Liver (tissue), 9 donors: Measurements from ENCODE around the gene RHOD. TPM values are rescaled to one million over a fixed set of nuclear protein-coding genes. Genes with fewer than 3 reads are reported as not detected.

Experiments used
- DNase-seq: peaks from one replicate; pipeline ENCODE4 v3.0.0-alpha.2; 2017; ENCODE audit warnings: low spot score
- H3K27ac ChIP-seq, 2 donors: one replicate each; pipeline ENCODE4 v1.7.0; 2013; ENCODE audit warnings: inconsistent platforms in 2 of 2, low read length in 2 of 2, control low read depth in 1 of 2, low read depth in 1 of 2, mild to moderate bottlenecking in 1 of 2
- H3K27me3 ChIP-seq, 4 donors: one replicate each; pipeline versions ENCODE4 v1.6.1 to v1.7.0; 2013; ENCODE audit warnings: low read length in 3 of 4, inconsistent platforms in 1 of 4, mild to moderate bottlenecking in 1 of 4, moderate library complexity in 1 of 4; ENCODE audit not compliant: control insufficient read depth in 4 of 4, insufficient read depth in 4 of 4
- H3K36me3 ChIP-seq, 4 donors: one replicate each; pipeline versions ENCODE4 v1.6.1 to v1.7.0; 2013; ENCODE audit warnings: low read length in 3 of 4, mild to moderate bottlenecking in 3 of 4, low read depth in 1 of 4, moderate library complexity in 1 of 4; ENCODE audit not compliant: control insufficient read depth in 4 of 4, insufficient read depth in 3 of 4
- H3K4me1 ChIP-seq, 4 donors: one replicate each; pipeline versions ENCODE4 v1.6.1 to v1.7.0; 2013; ENCODE audit warnings: low read length in 3 of 4, mild to moderate bottlenecking in 3 of 4, moderate library complexity in 1 of 4; ENCODE audit not compliant: control insufficient read depth in 4 of 4, insufficient read depth in 4 of 4
- H3K4me3 ChIP-seq, 3 donors: one replicate each; pipeline versions ENCODE4 v1.6.1 to v1.7.0; 2013; ENCODE audit warnings: low read length in 3 of 3, control low read depth in 1 of 3, low read depth in 1 of 3, mild to moderate bottlenecking in 1 of 3
- H3K9ac ChIP-seq, 2 donors: one replicate each; pipeline ENCODE4 v1.7.0; 2013; ENCODE audit warnings: low read length in 2 of 2, mild to moderate bottlenecking in 2 of 2, moderate library complexity in 2 of 2, control low read depth in 1 of 2, low read depth in 1 of 2
- H3K9me3 ChIP-seq, 4 donors: one replicate each; pipeline versions ENCODE4 v1.6.1 to v1.7.0; 2013; ENCODE audit warnings: low read length in 3 of 4; ENCODE audit not compliant: control insufficient read depth in 4 of 4
- ATF3 ChIP-seq: IDR thresholded peaks from 2 replicates; pipeline ENCODE4 v1.6.1; 2016; ENCODE audit warnings: antibody characterized with exemption
- EGR1 ChIP-seq, 2 donors: IDR thresholded peaks; 2 replicates each; pipeline ENCODE4 v1.6.1; 2016 to 2018; ENCODE audit warnings: antibody characterized with exemption in 2 of 2, low read depth in 2 of 2
- FOXA1 ChIP-seq: IDR thresholded peaks from 2 replicates; pipeline ENCODE4 v1.6.1; 2016; ENCODE audit warnings: antibody characterized with exemption
- FOXA2 ChIP-seq: IDR thresholded peaks from 2 replicates; pipeline ENCODE4 v1.6.1; 2016; ENCODE audit warnings: antibody characterized with exemption
- GABPA ChIP-seq, 2 donors: IDR thresholded peaks in 1 of 2; conservative IDR thresholded peaks in 1 of 2; 2 replicates each; pipeline ENCODE4 v1.6.1; 2016; ENCODE audit warnings: antibody characterized with exemption in 2 of 2, mild to moderate bottlenecking in 1 of 2, moderate library complexity in 1 of 2
- HNF4A ChIP-seq, 2 donors: conservative IDR thresholded peaks; 2 replicates each; pipeline ENCODE4 v1.6.1; 2016; ENCODE audit warnings: antibody characterized with exemption in 2 of 2, mild to moderate bottlenecking in 2 of 2
- HNF4G ChIP-seq: IDR thresholded peaks from 2 replicates; pipeline ENCODE4 v1.6.1; 2016; ENCODE audit warnings: antibody characterized with exemption
- JUND ChIP-seq, 2 donors: IDR thresholded peaks; 2 replicates each; pipeline ENCODE4 v1.6.1; 2016; ENCODE audit warnings: antibody characterized with exemption in 2 of 2
- NR2F2 ChIP-seq: IDR thresholded peaks from 2 replicates; pipeline ENCODE4 v1.6.1; 2016; ENCODE audit warnings: antibody characterized with exemption
- RAD21 ChIP-seq, 2 donors: IDR thresholded peaks; 2 replicates each; pipeline ENCODE4 v1.6.1; 2016; ENCODE audit warnings: antibody characterized with exemption in 2 of 2, mild to moderate bottlenecking in 2 of 2
- RXRA ChIP-seq, 2 donors: IDR thresholded peaks; 2 replicates each; pipeline ENCODE4 v1.6.1; 2017 to 2018; ENCODE audit warnings: antibody characterized with exemption in 2 of 2, mild to moderate bottlenecking in 1 of 2
- SP1 ChIP-seq: IDR thresholded peaks from 2 replicates; pipeline ENCODE4 v1.6.1; 2018; ENCODE audit warnings: antibody characterized with exemption, mild to moderate bottlenecking
- TAF1 ChIP-seq: conservative IDR thresholded peaks from 2 replicates; pipeline ENCODE4 v1.6.1; 2016; ENCODE audit warnings: antibody characterized with exemption, mild to moderate bottlenecking
- YY1 ChIP-seq: IDR thresholded peaks from 2 replicates; pipeline ENCODE4 v1.6.1; 2016; ENCODE audit warnings: antibody characterized with exemption, mild to moderate bottlenecking
- ZBTB33 ChIP-seq: IDR thresholded peaks from 2 replicates; pipeline ENCODE4 v1.6.1; 2016; ENCODE audit warnings: antibody characterized with exemption
- WGBS: extraction: QIAGEN DNeasy Blood & Tissue Kit; methylation state at CpG from one replicate; pipeline ENCODE4 v1.1.7; 2013; 5-methylcytosine and 5-hydroxymethylcytosine counted together
- polyA plus RNA-seq, 2 donors: library from polyadenylated mRNA; stranded (reverse) in 1 of 2; unstranded in 1 of 2; fragments of 200-250 nt in 1 of 2; fragments of >200 nt in 1 of 2; fragmentation: Nextera tagmentation in 1 of 2; extraction: Ambion mirVana in 1 of 2; gene quantifications; one replicate each; pipeline versions ENCODE4 v1.2.1 to v1.2.3, GENCODE V29; 2013 to 2015
- total RNA-seq, 2 donors: library from RNA; depleted of rRNA; stranded (reverse); fragments of >200 nt; gene quantifications; one replicate each; pipeline ENCODE4 v1.2.3, GENCODE V29; 2014
- TF ChIP-seq, protein P1 (sequence below): IDR thresholded peaks from 2 replicates; pipeline ENCODE4 v1.6.1; 2016; ENCODE audit warnings: antibody characterized with exemption, mild to moderate bottlenecking
- TF ChIP-seq, protein P2 (sequence below): fragments of 150-350 bp; IDR thresholded peaks from 2 replicates; pipeline ENCODE4 v1.5.1; 2017; ENCODE audit warnings: improper control_type of control experiment, low read depth, low read length; ENCODE audit not compliant: missing input control
- donor health status: healthy.
- donor health status: healthy.
- donor health status: healthy.
- donor health status: healthy.
- donor health status: healthy.

RHOD gene
- total and polyA plus RNA-seq, 4 donors = 7.8 to 50.7 (median 33.2) TPM

GRCh38 chr11:67030976-67031375 is 25.7 kb upstream of the RHOD start:
- TF ChIP-seq YY1 = no peak
- TF ChIP-seq ATF3 = no peak
- TF ChIP-seq RXRA (IDR thresholded peaks at IDR 0.05) = no peak
- TF ChIP-seq, protein P1, sequence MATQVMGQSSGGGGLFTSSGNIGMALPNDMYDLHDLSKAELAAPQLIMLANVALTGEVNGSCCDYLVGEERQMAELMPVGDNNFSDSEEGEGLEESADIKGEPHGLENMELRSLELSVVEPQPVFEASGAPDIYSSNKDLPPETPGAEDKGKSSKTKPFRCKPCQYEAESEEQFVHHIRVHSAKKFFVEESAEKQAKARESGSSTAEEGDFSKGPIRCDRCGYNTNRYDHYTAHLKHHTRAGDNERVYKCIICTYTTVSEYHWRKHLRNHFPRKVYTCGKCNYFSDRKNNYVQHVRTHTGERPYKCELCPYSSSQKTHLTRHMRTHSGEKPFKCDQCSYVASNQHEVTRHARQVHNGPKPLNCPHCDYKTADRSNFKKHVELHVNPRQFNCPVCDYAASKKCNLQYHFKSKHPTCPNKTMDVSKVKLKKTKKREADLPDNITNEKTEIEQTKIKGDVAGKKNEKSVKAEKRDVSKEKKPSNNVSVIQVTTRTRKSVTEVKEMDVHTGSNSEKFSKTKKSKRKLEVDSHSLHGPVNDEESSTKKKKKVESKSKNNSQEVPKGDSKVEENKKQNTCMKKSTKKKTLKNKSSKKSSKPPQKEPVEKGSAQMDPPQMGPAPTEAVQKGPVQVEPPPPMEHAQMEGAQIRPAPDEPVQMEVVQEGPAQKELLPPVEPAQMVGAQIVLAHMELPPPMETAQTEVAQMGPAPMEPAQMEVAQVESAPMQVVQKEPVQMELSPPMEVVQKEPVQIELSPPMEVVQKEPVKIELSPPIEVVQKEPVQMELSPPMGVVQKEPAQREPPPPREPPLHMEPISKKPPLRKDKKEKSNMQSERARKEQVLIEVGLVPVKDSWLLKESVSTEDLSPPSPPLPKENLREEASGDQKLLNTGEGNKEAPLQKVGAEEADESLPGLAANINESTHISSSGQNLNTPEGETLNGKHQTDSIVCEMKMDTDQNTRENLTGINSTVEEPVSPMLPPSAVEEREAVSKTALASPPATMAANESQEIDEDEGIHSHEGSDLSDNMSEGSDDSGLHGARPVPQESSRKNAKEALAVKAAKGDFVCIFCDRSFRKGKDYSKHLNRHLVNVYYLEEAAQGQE = no peak
- TF ChIP-seq JUND (IDR thresholded peaks at IDR 0.05) = no peak
- TF ChIP-seq EGR1 (IDR thresholded peaks at IDR 0.05; ENCODE audit: low read depth in 2 of 2) = no peak
- TF ChIP-seq TAF1 = no peak
- TF ChIP-seq GABPA (IDR thresholded peaks at IDR 0.05 in 1 of 2, conservative IDR thresholded peaks at IDR 0.05 in 1 of 2) = no peak
- TF ChIP-seq RAD21 (IDR thresholded peaks at IDR 0.05) = no peak
- TF ChIP-seq HNF4A (conservative IDR thresholded peaks at IDR 0.05) = no peak
- no peak for TF ChIP-seq HNF4G
- no peak for TF ChIP-seq NR2F2
- TF ChIP-seq FOXA1 = no peak
- TF ChIP-seq ZBTB33 = no peak
- no peak for TF ChIP-seq FOXA2

GRCh38 chr11:67031791-67032561 is 24.7 kb upstream of the RHOD start:
- no peak overlapping the region for H3K4me3 ChIP-seq
- no peaks in the 10 kb centered on the region for H3K9me3 ChIP-seq
- peaks cover 2 to 20% (median 8%) of the 10 kb centered on the region in 4 donors for H3K4me1 ChIP-seq
- no peak overlapping the region for H3K9ac ChIP-seq
- peak; percentile 27 for DNase-seq
- WGBS = 86% methylated on average over 23 of the region's 23 CpGs
- H3K27me3 ChIP-seq = no peaks in the 10 kb centered on the region
- H3K36me3 ChIP-seq = peaks cover 0 to 2% (median 0%) of the 10 kb centered on the region in 4 donors
- H3K27ac ChIP-seq = no peak overlapping the region
- TF ChIP-seq SP1 (no peak), TAF1 (no peak), FOXA2 (no peak), RAD21 (IDR thresholded peaks at IDR 0.05) (no peak)
- TF ChIP-seq, protein P1 = no peak
- TF ChIP-seq, protein P2, sequence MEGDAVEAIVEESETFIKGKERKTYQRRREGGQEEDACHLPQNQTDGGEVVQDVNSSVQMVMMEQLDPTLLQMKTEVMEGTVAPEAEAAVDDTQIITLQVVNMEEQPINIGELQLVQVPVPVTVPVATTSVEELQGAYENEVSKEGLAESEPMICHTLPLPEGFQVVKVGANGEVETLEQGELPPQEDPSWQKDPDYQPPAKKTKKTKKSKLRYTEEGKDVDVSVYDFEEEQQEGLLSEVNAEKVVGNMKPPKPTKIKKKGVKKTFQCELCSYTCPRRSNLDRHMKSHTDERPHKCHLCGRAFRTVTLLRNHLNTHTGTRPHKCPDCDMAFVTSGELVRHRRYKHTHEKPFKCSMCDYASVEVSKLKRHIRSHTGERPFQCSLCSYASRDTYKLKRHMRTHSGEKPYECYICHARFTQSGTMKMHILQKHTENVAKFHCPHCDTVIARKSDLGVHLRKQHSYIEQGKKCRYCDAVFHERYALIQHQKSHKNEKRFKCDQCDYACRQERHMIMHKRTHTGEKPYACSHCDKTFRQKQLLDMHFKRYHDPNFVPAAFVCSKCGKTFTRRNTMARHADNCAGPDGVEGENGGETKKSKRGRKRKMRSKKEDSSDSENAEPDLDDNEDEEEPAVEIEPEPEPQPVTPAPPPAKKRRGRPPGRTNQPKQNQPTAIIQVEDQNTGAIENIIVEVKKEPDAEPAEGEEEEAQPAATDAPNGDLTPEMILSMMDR = no peak

More at GRCh38 chr11:67030976-67031375, 25.7 kb upstream of the RHOD start:
- 80% methylated on average over 9 of the region's 9 CpGs for WGBS
- H3K9me3 ChIP-seq = no peaks in the 10 kb centered on the region
- peaks cover 0 to 2% (median 0%) of the 10 kb centered on the region in 4 donors for H3K36me3 ChIP-seq
- H3K27ac ChIP-seq = no peak overlapping the region
- no peak for DNase-seq
- no peak overlapping the region for H3K4me3 ChIP-seq
- H3K4me1 ChIP-seq = peaks cover 2 to 22% (median 9%) of the 10 kb centered on the region in 4 donors
- no peaks in the 10 kb centered on the region for H3K27me3 ChIP-seq
- no peak overlapping the region for H3K9ac ChIP-seq
